VCaP (cell line): Measurements from ENCODE around the gene HELZ.
A peak's percentile ranks its signal among the peaks of the same experiment; 100 is the strongest.

Experiments used
- H3K27ac ChIP-seq: fragments of 450-650 bp; 2 replicates; pipeline ENCODE4 v1.5.1; 2017
- CTCF ChIP-seq: fragments of 450-650 bp; conservative IDR thresholded peaks from 2 replicates; pipeline ENCODE4 v1.5.1; 2017; ENCODE audit warnings: mild to moderate bottlenecking, moderate library complexity

Gene HELZ

GRCh38 chr17:67283731-67284516 is 38.9 kb upstream of the HELZ start:
- no peak overlapping the region for H3K27ac ChIP-seq
- TF ChIP-seq CTCF: no peak

- TF ChIP-seq CTCF: no peak
Measured at GRCh38 chr17:67281743-67282142, 36.7 kb upstream of the HELZ start.

GRCh38 chr17:67281053-67281452 is 36.1 kb upstream of the HELZ start:
- H3K27ac ChIP-seq: no peak overlapping the region
- no peak for TF ChIP-seq CTCF

More at GRCh38 chr17:67281743-67282142, 36.7 kb upstream of the HELZ start:
- H3K27ac ChIP-seq: no peak overlapping the region

GRCh38 chr17:67280279-67280678 is 35.3 kb upstream of the HELZ start:
- no peak for TF ChIP-seq CTCF
- H3K27ac ChIP-seq: no peak overlapping the region

GRCh38 chr17:67279115-67279514 is 34.1 kb upstream of the HELZ start:
- no peak overlapping the region for H3K27ac ChIP-seq
- TF ChIP-seq CTCF: no peak

- H3K27ac ChIP-seq: no peak overlapping the region
- no peak for TF ChIP-seq CTCF
Measured at GRCh38 chr17:67278363-67278762, 33.4 kb upstream of the HELZ start.

- peak; percentile 71 for TF ChIP-seq CTCF
- H3K27ac ChIP-seq: no peak overlapping the region
Measured at GRCh38 chr17:67276075-67276474, 31.1 kb upstream of the HELZ start.
